ENCODE results near the gene ZNF446.

GRCh38 chr19:58522709-58523108 lies 46.6 kb downstream of the ZNF446 start:
- TF ChIP-seq CTCF (conservative IDR thresholded peaks at IDR 0.05 in 1 of 2, IDR thresholded peaks at IDR 0.05 in 1 of 2; ENCODE audit: low read depth in 1 of 2, low read length in 2 of 2) (no peak), EZH2 (IDR thresholded peaks at IDR 0.05; ENCODE audit: low read length, missing control alignments) (no peak)
